Panc1 (cell line): Measurements from ENCODE around the gene CNTN4. TPM values are rescaled to one million over a fixed set of nuclear protein-coding genes. Genes with fewer than 3 reads are reported as not detected.

Source experiments
- ATAC-seq: fragments of 200-7000 bp; cut with Tn5 transposase; 2 replicates; pipeline ENCODE4 v1.9.1; 2020; ENCODE audit warnings: mild to moderate bottlenecking, moderate library complexity
- BruUV-seq: library from RNA; stranded (reverse); fragments of 400-500 nt; replicated peaks from 2 replicates; lab custom pipeline; 2021; lab: Mats Ljungman, UMichigan
- CTCF ChIA-PET: fragments of 300-600 bp; sonication (Branson Sonifier 250); formaldehyde crosslinking; loops from one replicate; lab custom pipeline; 2022; ENCODE audit warnings: antibody characterized with exemption; lab: Charles Lee
- POLR2A ChIA-PET: fragments of 300-600 bp; sonication (Branson Sonifier 250); formaldehyde crosslinking; loops from one replicate; lab custom pipeline; 2022; ENCODE audit warnings: antibody characterized with exemption; lab: Charles Lee
- DNase-seq: peaks from one replicate; pipeline ENCODE4 v3.0.0-alpha.2; 2010; ENCODE audit warnings: low read depth, low spot score
- H3K27ac ChIP-seq: 2 replicates; pipeline ENCODE4 v1.5.1; 2011; ENCODE audit warnings: mild to moderate bottlenecking, low read length, inconsistent platforms
- H3K27me3 ChIP-seq: fragments of 200-500 bp; sonication (Bioruptor generic); 2 replicates; pipeline ENCODE4 v1.6.0; 2014; ENCODE audit warnings: low read length, inconsistent platforms; ENCODE audit not compliant: control insufficient read depth, insufficient read depth
- H3K36me3 ChIP-seq: fragments of 200-500 bp; sonication (Bioruptor generic); 2 replicates; pipeline ENCODE4 v1.5.1; 2014; ENCODE audit warnings: inconsistent platforms, mild to moderate bottlenecking, low read length, moderate library complexity; ENCODE audit not compliant: control insufficient read depth, insufficient read depth
- H3K4me1 ChIP-seq: 2 replicates; pipeline ENCODE4 v1.5.1; 2011; ENCODE audit warnings: inconsistent platforms, mild to moderate bottlenecking, low read length, moderate library complexity; ENCODE audit not compliant: control insufficient read depth, insufficient read depth
- H3K4me3 ChIP-seq, 2 experiments: 2 replicates each; pipeline ENCODE4 v1.5.1; 2011 to 2012; ENCODE audit warnings: low read depth in 2 of 2, low read length in 2 of 2, mild to moderate bottlenecking in 2 of 2, inconsistent platforms in 1 of 2, moderate library complexity in 1 of 2
- H3K9me3 ChIP-seq: fragments of 200-500 bp; sonication (Bioruptor generic); 2 replicates; pipeline ENCODE4 v1.5.1; 2014; ENCODE audit warnings: low read depth, mild to moderate bottlenecking, inconsistent platforms, low read length, moderate library complexity; ENCODE audit not compliant: control insufficient read depth, insufficient read depth
- POLR2AphosphoS5 ChIP-seq: IDR thresholded peaks from 2 replicates; pipeline ENCODE4 v1.6.1; 2012; ENCODE audit warnings: mild to moderate bottlenecking, low read depth, low read length, moderate library complexity
- SIN3A ChIP-seq: IDR thresholded peaks from 2 replicates; pipeline ENCODE4 v1.6.1; 2012; ENCODE audit warnings: low read depth, mild to moderate bottlenecking, low read length, moderate library complexity, borderline replicate concordance; ENCODE audit not compliant: insufficient read depth
- TCF7L2 ChIP-seq: IDR thresholded peaks from 2 replicates; pipeline ENCODE4 v1.6.1; 2011; ENCODE audit warnings: mild to moderate bottlenecking, low read depth, low read length, inconsistent platforms
- in situ Hi-C: cut with HindIII; loops from 2 replicates; pipeline ENCODE4 v1.10.0; 2016; ENCODE audit warnings: low sequenced_read_pairs, low pct_unique_long_range_greater_than_20kb
- intact Hi-C: fragments of 100-400 bp; cut with micrococcal nuclease; formaldehyde crosslinking; loops from one replicate; pipeline ENCODE4 v1.10.0; 2022; ENCODE audit not compliant: unreplicated experiment
- total RNA-seq: library from RNA; stranded (reverse); gene quantifications from one replicate; pipeline ENCODE4 v1.2.1, GENCODE V29; 2021; ENCODE audit not compliant: unreplicated experiment
- TF ChIP-seq, protein P1 (sequence below): fragments of 450-650 bp; IDR thresholded peaks from 2 replicates; pipeline ENCODE4 v1.5.1; 2017; ENCODE audit warnings: mild to moderate bottlenecking
- TF ChIP-seq, protein P2 (sequence below), 2 experiments: IDR thresholded peaks; 2 replicates each; pipeline ENCODE4 v1.6.1; 2011 to 2012; ENCODE audit warnings: low read depth in 2 of 2, control low read depth in 1 of 2, low read length in 1 of 2, mild to moderate bottlenecking in 1 of 2, moderate library complexity in 1 of 2; ENCODE audit not compliant: insufficient read depth in 1 of 2

The CNTN4 gene
- total RNA-seq, 1 experiment from 2014 or later = not detected

DNA sequence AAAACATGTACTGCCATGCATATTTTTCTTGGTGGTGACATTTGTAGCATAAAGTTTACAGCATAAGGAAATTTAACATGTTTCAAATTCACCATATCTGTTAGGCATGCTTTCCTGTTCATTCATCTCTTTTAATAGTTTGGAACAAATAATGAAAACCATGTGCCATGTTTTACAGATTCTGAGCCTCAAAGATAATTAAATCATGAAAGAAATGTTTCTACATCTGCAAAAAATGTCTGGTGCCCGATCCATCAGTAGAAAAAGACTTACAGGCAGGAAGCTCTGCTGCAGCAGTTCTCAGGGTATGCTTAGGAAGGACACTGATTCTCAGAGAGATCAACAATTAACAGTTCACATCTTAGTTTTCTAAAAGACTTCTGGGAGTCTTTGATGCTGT is 695.3 kb downstream of the CNTN4 start:
- in situ Hi-C loops (no loop called here), intact Hi-C loops (no loop called here)
- H3K27me3 ChIP-seq = no peaks in the 10 kb centered on the region
- ATAC-seq (no peak), DNase-seq (no peak)
- ChIA-PET CTCF (no interaction called here), POLR2A (no interaction called here)
- H3K4me1 ChIP-seq = no peaks in the 10 kb centered on the region
- no TSS peak for BruUV-seq
- no peak overlapping the region for H3K27ac ChIP-seq
- TF ChIP-seq TCF7L2 = no peak
- no peak for TF ChIP-seq SIN3A
- TF ChIP-seq, protein P1, sequence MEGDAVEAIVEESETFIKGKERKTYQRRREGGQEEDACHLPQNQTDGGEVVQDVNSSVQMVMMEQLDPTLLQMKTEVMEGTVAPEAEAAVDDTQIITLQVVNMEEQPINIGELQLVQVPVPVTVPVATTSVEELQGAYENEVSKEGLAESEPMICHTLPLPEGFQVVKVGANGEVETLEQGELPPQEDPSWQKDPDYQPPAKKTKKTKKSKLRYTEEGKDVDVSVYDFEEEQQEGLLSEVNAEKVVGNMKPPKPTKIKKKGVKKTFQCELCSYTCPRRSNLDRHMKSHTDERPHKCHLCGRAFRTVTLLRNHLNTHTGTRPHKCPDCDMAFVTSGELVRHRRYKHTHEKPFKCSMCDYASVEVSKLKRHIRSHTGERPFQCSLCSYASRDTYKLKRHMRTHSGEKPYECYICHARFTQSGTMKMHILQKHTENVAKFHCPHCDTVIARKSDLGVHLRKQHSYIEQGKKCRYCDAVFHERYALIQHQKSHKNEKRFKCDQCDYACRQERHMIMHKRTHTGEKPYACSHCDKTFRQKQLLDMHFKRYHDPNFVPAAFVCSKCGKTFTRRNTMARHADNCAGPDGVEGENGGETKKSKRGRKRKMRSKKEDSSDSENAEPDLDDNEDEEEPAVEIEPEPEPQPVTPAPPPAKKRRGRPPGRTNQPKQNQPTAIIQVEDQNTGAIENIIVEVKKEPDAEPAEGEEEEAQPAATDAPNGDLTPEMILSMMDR = no peak
- no peak for TF ChIP-seq POLR2AphosphoS5
- TF ChIP-seq, protein P2, sequence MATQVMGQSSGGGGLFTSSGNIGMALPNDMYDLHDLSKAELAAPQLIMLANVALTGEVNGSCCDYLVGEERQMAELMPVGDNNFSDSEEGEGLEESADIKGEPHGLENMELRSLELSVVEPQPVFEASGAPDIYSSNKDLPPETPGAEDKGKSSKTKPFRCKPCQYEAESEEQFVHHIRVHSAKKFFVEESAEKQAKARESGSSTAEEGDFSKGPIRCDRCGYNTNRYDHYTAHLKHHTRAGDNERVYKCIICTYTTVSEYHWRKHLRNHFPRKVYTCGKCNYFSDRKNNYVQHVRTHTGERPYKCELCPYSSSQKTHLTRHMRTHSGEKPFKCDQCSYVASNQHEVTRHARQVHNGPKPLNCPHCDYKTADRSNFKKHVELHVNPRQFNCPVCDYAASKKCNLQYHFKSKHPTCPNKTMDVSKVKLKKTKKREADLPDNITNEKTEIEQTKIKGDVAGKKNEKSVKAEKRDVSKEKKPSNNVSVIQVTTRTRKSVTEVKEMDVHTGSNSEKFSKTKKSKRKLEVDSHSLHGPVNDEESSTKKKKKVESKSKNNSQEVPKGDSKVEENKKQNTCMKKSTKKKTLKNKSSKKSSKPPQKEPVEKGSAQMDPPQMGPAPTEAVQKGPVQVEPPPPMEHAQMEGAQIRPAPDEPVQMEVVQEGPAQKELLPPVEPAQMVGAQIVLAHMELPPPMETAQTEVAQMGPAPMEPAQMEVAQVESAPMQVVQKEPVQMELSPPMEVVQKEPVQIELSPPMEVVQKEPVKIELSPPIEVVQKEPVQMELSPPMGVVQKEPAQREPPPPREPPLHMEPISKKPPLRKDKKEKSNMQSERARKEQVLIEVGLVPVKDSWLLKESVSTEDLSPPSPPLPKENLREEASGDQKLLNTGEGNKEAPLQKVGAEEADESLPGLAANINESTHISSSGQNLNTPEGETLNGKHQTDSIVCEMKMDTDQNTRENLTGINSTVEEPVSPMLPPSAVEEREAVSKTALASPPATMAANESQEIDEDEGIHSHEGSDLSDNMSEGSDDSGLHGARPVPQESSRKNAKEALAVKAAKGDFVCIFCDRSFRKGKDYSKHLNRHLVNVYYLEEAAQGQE (IDR thresholded peaks at IDR 0.05; ENCODE audit: insufficient read depth in 1 of 2, low read depth in 2 of 2, low read length in 1 of 2) = no peak
- H3K36me3 ChIP-seq = no peaks in the 10 kb centered on the region
- H3K9me3 ChIP-seq = no peaks in the 10 kb centered on the region
- no peak overlapping the region for H3K4me3 ChIP-seq

DNA sequence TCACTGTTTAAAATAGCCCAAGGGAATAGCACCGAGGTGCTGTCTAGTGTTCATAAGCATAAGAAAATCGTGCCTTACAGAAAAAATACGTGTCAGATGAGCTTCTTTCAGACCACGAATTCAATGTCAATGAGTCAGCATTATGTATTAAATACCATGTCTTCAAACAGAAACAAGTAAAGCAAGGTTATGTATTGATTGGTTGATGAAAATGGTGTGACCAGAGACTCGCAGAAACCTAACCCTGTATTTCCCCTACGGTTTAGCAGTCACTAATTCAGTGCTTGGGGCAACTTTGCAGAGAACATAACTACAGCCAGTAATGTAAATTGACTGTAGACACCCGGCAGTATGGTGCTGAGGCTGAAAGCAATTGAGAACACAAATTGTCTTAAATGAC is 703.8 kb downstream of the CNTN4 start:
- no peaks in the 10 kb centered on the region for H3K4me1 ChIP-seq
- intact Hi-C loops (no loop called here), in situ Hi-C loops (no loop called here)
- BruUV-seq = no TSS peak
- H3K9me3 ChIP-seq = no peaks in the 10 kb centered on the region
- DNase-seq (no peak), ATAC-seq (no peak)
- TF ChIP-seq POLR2AphosphoS5 (no peak), SIN3A (no peak), TCF7L2 (no peak)
- TF ChIP-seq, protein P1 = no peak
- TF ChIP-seq, protein P2 (IDR thresholded peaks at IDR 0.05; ENCODE audit: insufficient read depth in 1 of 2, low read depth in 2 of 2, low read length in 1 of 2) = no peak
- no peak overlapping the region for H3K4me3 ChIP-seq
- no peak overlapping the region for H3K27ac ChIP-seq
- H3K36me3 ChIP-seq = no peaks in the 10 kb centered on the region
- CTCF ChIA-PET = no interaction called here
- POLR2A ChIA-PET = no interaction called here
- H3K27me3 ChIP-seq = no peaks in the 10 kb centered on the region
